K562 (cell line): ENCODE measurements around the gene CTBP2. TPM values are rescaled to one million over a fixed set of nuclear protein-coding genes. Genes with fewer than 3 reads are reported as not detected.

Source experiments
- ATAC-seq: fragments of 200-7000 bp; cut with Tn5 transposase; 3 replicates; pipeline ENCODE4 v1.9.1; 2020; ENCODE audit warnings: moderate library complexity
- BruUV-seq: library from RNA; stranded (reverse); fragments of 400-500 nt; replicated peaks from 2 replicates; lab custom pipeline; 2021; lab: Mats Ljungman, UMichigan
- CTCF ChIA-PET: fragments of 300-600 bp; formaldehyde crosslinking; extraction: SDS; loops from one replicate; lab custom pipeline; 2021; ENCODE audit warnings: low intra/inter-chr PET ratio; lab: Yijun Ruan, JAX
- POLR2A ChIA-PET: fragments of 300-600, 350-650 bp; sonication (Branson Sonifier 250); formaldehyde crosslinking; extraction: SDS; loops from one replicate; lab custom pipeline; 2021; ENCODE audit warnings: antibody characterized with exemption, inconsistent platforms; lab: Yijun Ruan, JAX
- DNase-seq, 4 experiments: peaks; one replicate each; pipeline versions ENCODE4 v3.0.0 to v3.0.0-alpha.2; 2011 to 2018; ENCODE audit warnings: low spot score in 3 of 4, mixed read lengths in 3 of 4; ENCODE audit errors: extremely low read depth in 1 of 4
- FAIRE-seq: peaks from 2 replicates; lab custom pipeline; 2011; peaks lifted over from hg19 to GRCh38; lab: Jason Lieb, UNC
- H2AFZ ChIP-seq: 2 replicates; pipeline ENCODE4 v1.6.0; 2011; ENCODE audit warnings: low read depth, low read length, control low read depth, inconsistent platforms
- H3K27ac ChIP-seq: fragments of 200-600 bp; 3 replicates; pipeline ENCODE4 v1.8.0; 2011; ENCODE audit warnings: low read depth, mild to moderate bottlenecking, control low read depth, inconsistent platforms, low read length, moderate library complexity, mixed read lengths; ENCODE audit errors: extremely low read depth
- H3K27me3 ChIP-seq, 2 experiments: fragments of 300-600 bp in 1 of 2; 2 replicates in 1 of 2; 3 replicates in 1 of 2; pipeline versions ENCODE4 v1.6.0 to v1.8.0; 2011; ENCODE audit warnings: inconsistent platforms in 2 of 2, low read length in 2 of 2, mild to moderate bottlenecking in 1 of 2, mixed read lengths in 1 of 2, moderate library complexity in 1 of 2; ENCODE audit not compliant: control insufficient read depth in 2 of 2, insufficient read depth in 2 of 2
- H3K36me3 ChIP-seq: fragments of 300-600 bp; 3 replicates; pipeline ENCODE4 v1.8.0; 2011; ENCODE audit warnings: mild to moderate bottlenecking, low read length, inconsistent platforms; ENCODE audit not compliant: control insufficient read depth, insufficient read depth
- H3K4me1 ChIP-seq, 2 experiments: fragments of 200-600 bp in 1 of 2; replicated peaks in 1 of 2; 2 replicates in 1 of 2; 3 replicates in 1 of 2; pipeline versions ENCODE4 v1.5.1 to v1.8.0; 2011; ENCODE audit warnings: inconsistent platforms in 2 of 2, low read length in 2 of 2, mild to moderate bottlenecking in 1 of 2, mixed read lengths in 1 of 2, moderate library complexity in 1 of 2; ENCODE audit not compliant: control insufficient read depth in 2 of 2, insufficient read depth in 2 of 2
- H3K4me2 ChIP-seq: 2 replicates; pipeline ENCODE4 v1.6.1; 2011; ENCODE audit warnings: low read length, control low read depth, inconsistent platforms, mixed read lengths; ENCODE audit not compliant: insufficient read depth
- H3K4me3 ChIP-seq: fragments of 200-600 bp; sonication (generic), shearing (Covaris generic); 2 replicates; pipeline ENCODE4 v1.5.1; 2016; ENCODE audit warnings: control low read depth, inconsistent platforms
- H3K79me2 ChIP-seq: fragments of 200-600 bp; 3 replicates; pipeline ENCODE4 v1.8.0; 2011; ENCODE audit warnings: low read length, inconsistent platforms; ENCODE audit not compliant: control insufficient read depth, insufficient read depth
- H3K9ac ChIP-seq, 2 experiments: 2 replicates each; pipeline versions ENCODE4 v1.6.0 to v1.6.1; 2011; ENCODE audit warnings: low read depth in 2 of 2, low read length in 2 of 2, control low read depth in 1 of 2, inconsistent platforms in 1 of 2, mild to moderate bottlenecking in 1 of 2, mixed read lengths in 1 of 2; ENCODE audit not compliant: insufficient read depth in 1 of 2
- H3K9me1 ChIP-seq: one replicate; pipeline ENCODE4 v1.6.0; 2011; ENCODE audit warnings: inconsistent platforms, mild to moderate bottlenecking, low read length, moderate library complexity; ENCODE audit not compliant: control insufficient read depth, insufficient read depth
- H3K9me3 ChIP-seq: replicated peaks from 2 replicates; pipeline ENCODE4 v1.5.1; 2011; ENCODE audit warnings: low read depth, low read length, inconsistent platforms; ENCODE audit not compliant: control insufficient read depth, insufficient read depth
- H4K20me1 ChIP-seq: replicated peaks from 2 replicates; pipeline ENCODE4 v1.6.1; 2011; ENCODE audit warnings: low read length, inconsistent platforms, mixed read lengths; ENCODE audit not compliant: control insufficient read depth, insufficient read depth
- BDP1 ChIP-seq: IDR thresholded peaks from 3 replicates; pipeline ENCODE4 v1.6.1; 2011; ENCODE audit not compliant: insufficient read length, insufficient read depth
- CHAMP1 ChIP-seq: fragments of 450-650 bp; IDR thresholded peaks from 2 replicates; pipeline ENCODE4 v1.6.1; 2016; ENCODE audit warnings: mild to moderate bottlenecking
- DNMT1 ChIP-seq: fragments of 450-650 bp; IDR thresholded peaks from 2 replicates; pipeline ENCODE4 v1.6.1; 2016; ENCODE audit warnings: antibody characterized with exemption, mild to moderate bottlenecking
- EGR1 ChIP-seq: fragments of 450-650 bp; conservative IDR thresholded peaks from 2 replicates; pipeline ENCODE4 v1.6.1; 2017; ENCODE audit warnings: mild to moderate bottlenecking
- ELF1 ChIP-seq: fragments of 200-800 bp; sonication (Bioruptor generic); IDR thresholded peaks from 2 replicates; pipeline ENCODE4 v1.6.1; 2016; ENCODE audit warnings: missing genetic modification characterization, missing compliant biosample characterization
- HDAC6 ChIP-seq: IDR thresholded peaks from 2 replicates; pipeline ENCODE4 v1.6.1; 2012; ENCODE audit warnings: low read depth, mild to moderate bottlenecking, control low read depth, inconsistent platforms, low read length, moderate library complexity
- IRF9 ChIP-seq: fragments of 450-650 bp; IDR thresholded peaks from 2 replicates; pipeline ENCODE4 v1.6.1; 2016; ENCODE audit warnings: missing biosample characterization, missing genetic modification characterization
- MNT ChIP-seq, 2 experiments: fragments of 450-650 bp; conservative IDR thresholded peaks; 2 replicates each; pipeline ENCODE4 v1.6.1; 2017; ENCODE audit warnings: mild to moderate bottlenecking in 2 of 2, moderate library complexity in 2 of 2
- PKNOX1 ChIP-seq: fragments of 450-650 bp; IDR thresholded peaks from 2 replicates; pipeline ENCODE4 v1.6.1; 2016
- SMAD3 ChIP-seq: fragments of 450-650 bp; formaldehyde crosslinking; conservative IDR thresholded peaks from 2 replicates; pipeline ENCODE4 v1.4.0; 2020; ENCODE audit warnings: mild to moderate bottlenecking
- SMC3 ChIP-seq: conservative IDR thresholded peaks from 2 replicates; pipeline ENCODE4 v1.6.1; 2011; ENCODE audit warnings: low read depth, low read length, improper control_type of control experiment; ENCODE audit not compliant: insufficient read depth
- TAL1 ChIP-seq: fragments of 450-650 bp; IDR thresholded peaks from 2 replicates; pipeline ENCODE4 v1.6.1; 2016; ENCODE audit warnings: mild to moderate bottlenecking
- ZNF57 ChIP-seq: fragments of 450-650 bp; formaldehyde crosslinking; IDR thresholded peaks from 2 replicates; pipeline ENCODE4 v1.4.0; 2020; ENCODE audit warnings: mild to moderate bottlenecking, moderate library complexity
- WGBS: fragments of 100-300 bp; shearing (Covaris generic); methylation state at CpG from one replicate; pipeline ENCODE4 v1.1.6; 2016; ENCODE audit warnings: low coverage, mixed read lengths; ENCODE audit not compliant: insufficient coverage; ENCODE audit errors: missing lambda C conversion rate; 5-methylcytosine and 5-hydroxymethylcytosine counted together
- in situ Hi-C: fragments of 300-500 bp; cut with MboI; formaldehyde crosslinking; loops from 4 replicates; pipeline ENCODE4 v1.15.0; 2018; ENCODE audit warnings: inconsistent platforms, mixed read lengths
- intact Hi-C: fragments of 100-400 bp; cut with micrococcal nuclease; formaldehyde crosslinking; loops from 2 replicates; pipeline ENCODE4 v1.14.2; 2022
- polyA plus RNA-seq, 8 experiments: library from polyadenylated mRNA; depleted of rRNA in 4 of 8; stranded (reverse) in 5 of 8; unstranded in 3 of 8; fragments of >200 nt; fragmentation: Nextera tagmentation in 2 of 8; fragmentation: Illumina TruSeq in 1 of 8; extraction: Ambion mirVana in 2 of 8; extraction: Trizol in 1 of 8; gene quantifications; 2 replicates each; pipeline versions ENCODE4 v1.2.1 to v1.2.3, GENCODE V29; 2011 to 2014; ENCODE audit warnings: inconsistent platforms in 1 of 8, missing spikeins in 1 of 8
- total RNA-seq, 7 experiments: library from RNA; depleted of rRNA in 6 of 7; stranded (reverse); fragments of >200 nt in 6 of 7; fragmentation: Illumina TruSeq in 2 of 7; extraction: Trizol in 2 of 7; gene quantifications; 2 replicates each; pipeline versions ENCODE4 v1.2.1 to v1.2.3, GENCODE V29; 2011 to 2021; ENCODE audit warnings: low replicate concordance in 1 of 7

CTBP2 gene
- total and polyA plus RNA-seq, 9 of the 15 experiments (the other 6 are each of a cell fraction or from before 2014, with no cell fraction given), result 1.3 to 8.8 (median 5.1) TPM

GRCh38 chr10:125156739-125157480 lies 3.5 kb downstream of the CTBP2 start (continued):
- TF ChIP-seq MNT (conservative IDR thresholded peaks at IDR 0.05) (0 out of 4 replicates have a peak, but pooled peaks of 1 of the 2 experiments have one; percentile 4), ELF1 (no peak), ZNF57 (CRISPR knock-in tag) (no peak)

- no peaks in the 10 kb centered on the region for H3K9me3 ChIP-seq
- in situ Hi-C loops, result loop anchor here (25.0 kb wide), 1 partner anchor 219 kb away; the partner anchor contains the start of gene ZRANB1
- POLR2A ChIA-PET, result interaction anchor here (1.0 kb wide), 1 partner anchor 17 kb away, joined by 3 read pairs; no protein-coding TSS in a partner anchor
- CTCF ChIA-PET, result no interaction called here
- H3K27me3 ChIP-seq, result no peaks in the 10 kb centered on the region
- FAIRE-seq (peak; percentile 73), ATAC-seq (peak; percentile 44), DNase-seq (peak in 2 of 4 experiments; percentile 31 to 51)
- peaks cover 86% of the 10 kb centered on the region for H3K79me2 ChIP-seq
- H4K20me1 ChIP-seq, result no peaks in the 10 kb centered on the region; the same call in 1 of the 2 replicates
- intact Hi-C loops, result loop anchor here (5.0 to 10.0 kb wide), 3 partner anchors 44 to 211 kb away; partner anchors contain the start of gene ZRANB1
- peak overlapping the region; percentile 91 for H3K27ac ChIP-seq
- H2AFZ ChIP-seq, result no peak overlapping the region
- H3K4me2 ChIP-seq, result peak overlapping the region; percentile 75
- peak overlapping the region; percentile 25; the same call in 1 of the 2 replicates for H3K4me3 ChIP-seq
- H3K9ac ChIP-seq, result peak overlapping the region in 1 of 2 experiments; percentile 82; a peak in 2 of 4 replicates
- peaks cover 15 to 16% of the 10 kb centered on the region in 2 experiments; a peak in 4 of 5 replicates for H3K4me1 ChIP-seq
- BruUV-seq, result no TSS peak
- H3K36me3 ChIP-seq, result peaks cover 28% of the 10 kb centered on the region
- no peaks in the 10 kb centered on the region for H3K9me1 ChIP-seq
- 5% methylated on average over 3 of the region's 3 CpGs for WGBS
- TF ChIP-seq CHAMP1 (no peak), PKNOX1 (peak; percentile 44; the same call in 1 of the 2 replicates), SMC3 (no peak), SMAD3 (CRISPR knock-in tag) (no peak), EGR1 (no peak), DNMT1 (no peak), TAL1 (peak; percentile 5; the same call in 1 of the 2 replicates), IRF9 (tag) (no peak), HDAC6 (no peak), BDP1 (no peak)
Observed at GRCh38 chr10:125156196-125156595, 4.2 kb downstream of the CTBP2 start.
